MM.1S (cell line): ENCODE data around the gene RNF123.

Experiments used
- CTCF ChIP-seq: fragments of 300-600 bp; sonication (generic); IDR thresholded peaks from 2 replicates; pipeline ENCODE4 v1.5.1; 2016; ENCODE audit warnings: antibody characterized with exemption, low read length, mixed read lengths
- EZH2 ChIP-seq: fragments of 300-600 bp; sonication (generic); optimal IDR thresholded peaks from 2 replicates; pipeline ENCODE3; 2017; ENCODE audit warnings: low read depth, mild to moderate bottlenecking, antibody characterized with exemption, low read length, mixed read lengths

- TF ChIP-seq CTCF: no peak
- no peak for TF ChIP-seq EZH2
Observed at GRCh38 chr3:49745986-49746385, 56.6 kb downstream of the RNF123 start.
